GM18873 (cell line): Measurements from ENCODE around the gene MYH7.
"Not testable (repeated sequence)": the region's sequence is repeated elsewhere in the genome, so short reads cannot be mapped to it uniquely, and the experiment has no call there.

Source experiments
- ATAC-seq: cut with Tn5 transposase; IDR thresholded peaks from one replicate; pipeline ENCODE4 v1.9.1; 2021; ENCODE audit warnings: mild to moderate bottlenecking, moderate library complexity, moderate number of reproducible peaks; ENCODE audit not compliant: unreplicated experiment, low FRiP score

The MYH7 gene

GRCh38 chr14:23432102-23432925 lies 3.1 kb downstream of the MYH7 start:
- ATAC-seq, result no peak

GRCh38 chr14:23431486-23431885 lies 4.0 kb downstream of the MYH7 start:
- no peak for ATAC-seq

- no peak for ATAC-seq
Measured at GRCh38 chr14:23430723-23431085, 4.8 kb downstream of the MYH7 start.

GRCh38 chr14:23430016-23430722 lies 5.3 kb downstream of the MYH7 start:
- ATAC-seq, result no peak

- no peak for ATAC-seq
Measured at GRCh38 chr14:23428686-23429495, 6.6 kb downstream of the MYH7 start.

- ATAC-seq, result not testable (repeated sequence)
Measured at GRCh38 chr14:23425798-23426197, 9.7 kb downstream of the MYH7 start.

GRCh38 chr14:23425169-23425568 lies 10.3 kb downstream of the MYH7 start:
- no peak for ATAC-seq

- no peak for ATAC-seq
Measured at GRCh38 chr14:23423657-23424056, 11.8 kb downstream of the MYH7 start.

GRCh38 chr14:23421594-23421993 lies 13.9 kb downstream of the MYH7 start:
- no peak for ATAC-seq

GRCh38 chr14:23419646-23420045 lies 15.8 kb downstream of the MYH7 start:
- ATAC-seq, result not testable (repeated sequence)

- no peak for ATAC-seq
Measured at GRCh38 chr14:23418021-23418420, 17.4 kb downstream of the MYH7 start.

GRCh38 chr14:23417269-23417668 lies 18.2 kb downstream of the MYH7 start:
- not testable (repeated sequence) for ATAC-seq

- no peak for ATAC-seq
Measured at GRCh38 chr14:23416801-23417200, 18.7 kb downstream of the MYH7 start.

- no peak for ATAC-seq
Measured at GRCh38 chr14:23415821-23416778, 19.4 kb downstream of the MYH7 start.

GRCh38 chr14:23414906-23415820 lies 20.3 kb downstream of the MYH7 start:
- ATAC-seq, result no peak

- ATAC-seq, result no peak
Measured at GRCh38 chr14:23414254-23414653, 21.2 kb downstream of the MYH7 start.

- ATAC-seq, result no peak
Measured at GRCh38 chr14:23413681-23414080, 21.8 kb downstream of the MYH7 start.

GRCh38 chr14:23411563-23412525 lies 23.6 kb downstream of the MYH7 start:
- ATAC-seq, result no peak
